DOHH2 (cell line): Measurements from ENCODE around the gene SIX3.

Experiments used
- CTCF ChIP-seq: fragments of 200-600 bp; sonication (generic); IDR thresholded peaks from one replicate; pipeline ENCODE4 v1.5.1; 2014; ENCODE audit warnings: antibody characterized with exemption, mild to moderate bottlenecking, low read depth, low read length; ENCODE audit not compliant: poor library complexity, severe bottlenecking
- EZH2phosphoT487 ChIP-seq: fragments of 200-600 bp; sonication (generic); IDR thresholded peaks from 2 replicates; pipeline ENCODE4 v1.6.1; 2017; ENCODE audit warnings: borderline replicate concordance, mild to moderate bottlenecking, antibody characterized with exemption, low read length, moderate library complexity, mixed read lengths

GRCh38 chr2:44929159-44929734 is 12.3 kb upstream of the SIX3 start:
- no peak for TF ChIP-seq CTCF
- no peak for TF ChIP-seq EZH2phosphoT487
